Liver (tissue), 9 donors: Measurements from ENCODE around the gene MAP4K1. TPM values are rescaled to one million over a fixed set of nuclear protein-coding genes. Genes with fewer than 3 reads are reported as not detected.

Experiments used
- DNase-seq: peaks from one replicate; pipeline ENCODE4 v3.0.0-alpha.2; 2017; ENCODE audit warnings: low spot score
- H3K27ac ChIP-seq, 2 donors: one replicate each; pipeline ENCODE4 v1.7.0; 2013; ENCODE audit warnings: inconsistent platforms in 2 of 2, low read length in 2 of 2, control low read depth in 1 of 2, low read depth in 1 of 2, mild to moderate bottlenecking in 1 of 2
- H3K27me3 ChIP-seq, 4 donors: one replicate each; pipeline versions ENCODE4 v1.6.1 to v1.7.0; 2013; ENCODE audit warnings: low read length in 3 of 4, inconsistent platforms in 1 of 4, mild to moderate bottlenecking in 1 of 4, moderate library complexity in 1 of 4; ENCODE audit not compliant: control insufficient read depth in 4 of 4, insufficient read depth in 4 of 4
- H3K36me3 ChIP-seq, 4 donors: one replicate each; pipeline versions ENCODE4 v1.6.1 to v1.7.0; 2013; ENCODE audit warnings: low read length in 3 of 4, mild to moderate bottlenecking in 3 of 4, low read depth in 1 of 4, moderate library complexity in 1 of 4; ENCODE audit not compliant: control insufficient read depth in 4 of 4, insufficient read depth in 3 of 4
- H3K4me1 ChIP-seq, 4 donors: one replicate each; pipeline versions ENCODE4 v1.6.1 to v1.7.0; 2013; ENCODE audit warnings: low read length in 3 of 4, mild to moderate bottlenecking in 3 of 4, moderate library complexity in 1 of 4; ENCODE audit not compliant: control insufficient read depth in 4 of 4, insufficient read depth in 4 of 4
- H3K4me3 ChIP-seq, 3 donors: one replicate each; pipeline versions ENCODE4 v1.6.1 to v1.7.0; 2013; ENCODE audit warnings: low read length in 3 of 3, control low read depth in 1 of 3, low read depth in 1 of 3, mild to moderate bottlenecking in 1 of 3
- H3K9ac ChIP-seq, 2 donors: one replicate each; pipeline ENCODE4 v1.7.0; 2013; ENCODE audit warnings: low read length in 2 of 2, mild to moderate bottlenecking in 2 of 2, moderate library complexity in 2 of 2, control low read depth in 1 of 2, low read depth in 1 of 2
- H3K9me3 ChIP-seq, 4 donors: one replicate each; pipeline versions ENCODE4 v1.6.1 to v1.7.0; 2013; ENCODE audit warnings: low read length in 3 of 4; ENCODE audit not compliant: control insufficient read depth in 4 of 4
- ATF3 ChIP-seq: IDR thresholded peaks from 2 replicates; pipeline ENCODE4 v1.6.1; 2016; ENCODE audit warnings: antibody characterized with exemption
- FOXA2 ChIP-seq: IDR thresholded peaks from 2 replicates; pipeline ENCODE4 v1.6.1; 2016; ENCODE audit warnings: antibody characterized with exemption
- GABPA ChIP-seq, 2 donors: IDR thresholded peaks in 1 of 2; conservative IDR thresholded peaks in 1 of 2; 2 replicates each; pipeline ENCODE4 v1.6.1; 2016; ENCODE audit warnings: antibody characterized with exemption in 2 of 2, mild to moderate bottlenecking in 1 of 2, moderate library complexity in 1 of 2
- HNF4A ChIP-seq, 2 donors: conservative IDR thresholded peaks; 2 replicates each; pipeline ENCODE4 v1.6.1; 2016; ENCODE audit warnings: antibody characterized with exemption in 2 of 2, mild to moderate bottlenecking in 2 of 2
- JUND ChIP-seq, 2 donors: IDR thresholded peaks; 2 replicates each; pipeline ENCODE4 v1.6.1; 2016; ENCODE audit warnings: antibody characterized with exemption in 2 of 2
- NR2F2 ChIP-seq: IDR thresholded peaks from 2 replicates; pipeline ENCODE4 v1.6.1; 2016; ENCODE audit warnings: antibody characterized with exemption
- RAD21 ChIP-seq, 2 donors: IDR thresholded peaks; 2 replicates each; pipeline ENCODE4 v1.6.1; 2016; ENCODE audit warnings: antibody characterized with exemption in 2 of 2, mild to moderate bottlenecking in 2 of 2
- REST ChIP-seq: IDR thresholded peaks from 2 replicates; pipeline ENCODE4 v1.6.1; 2016; ENCODE audit warnings: antibody characterized with exemption, mild to moderate bottlenecking
- RXRA ChIP-seq, 2 donors: IDR thresholded peaks; 2 replicates each; pipeline ENCODE4 v1.6.1; 2017 to 2018; ENCODE audit warnings: antibody characterized with exemption in 2 of 2, mild to moderate bottlenecking in 1 of 2
- SP1 ChIP-seq: IDR thresholded peaks from 2 replicates; pipeline ENCODE4 v1.6.1; 2018; ENCODE audit warnings: antibody characterized with exemption, mild to moderate bottlenecking
- TAF1 ChIP-seq: conservative IDR thresholded peaks from 2 replicates; pipeline ENCODE4 v1.6.1; 2016; ENCODE audit warnings: antibody characterized with exemption, mild to moderate bottlenecking
- YY1 ChIP-seq: IDR thresholded peaks from 2 replicates; pipeline ENCODE4 v1.6.1; 2016; ENCODE audit warnings: antibody characterized with exemption, mild to moderate bottlenecking
- ZBTB33 ChIP-seq: IDR thresholded peaks from 2 replicates; pipeline ENCODE4 v1.6.1; 2016; ENCODE audit warnings: antibody characterized with exemption
- WGBS: extraction: QIAGEN DNeasy Blood & Tissue Kit; methylation state at CpG from one replicate; pipeline ENCODE4 v1.1.7; 2013; 5-methylcytosine and 5-hydroxymethylcytosine counted together
- polyA plus RNA-seq, 2 donors: library from polyadenylated mRNA; stranded (reverse) in 1 of 2; unstranded in 1 of 2; fragments of 200-250 nt in 1 of 2; fragments of >200 nt in 1 of 2; fragmentation: Nextera tagmentation in 1 of 2; extraction: Ambion mirVana in 1 of 2; gene quantifications; one replicate each; pipeline versions ENCODE4 v1.2.1 to v1.2.3, GENCODE V29; 2013 to 2015
- total RNA-seq, 2 donors: library from RNA; depleted of rRNA; stranded (reverse); fragments of >200 nt; gene quantifications; one replicate each; pipeline ENCODE4 v1.2.3, GENCODE V29; 2014
- donor health status: healthy.
- donor health status: healthy.
- donor health status: healthy.
- donor health status: healthy.
- donor health status: healthy.

Gene MAP4K1
- total and polyA plus RNA-seq, 4 donors = 0.89 to 3.1 (median 1.9) TPM

- no peak for TF ChIP-seq REST
Measured at GRCh38 chr19:38557205-38557799, 60.5 kb downstream of the MAP4K1 start (continued).

- WGBS = 67% methylated on average over 7 of the region's 7 CpGs
- Histone ChIP-seq H3K4me3 (no peak overlapping the region), H3K9ac (no peak overlapping the region), H3K27ac (no peak overlapping the region), H3K4me1 (no peaks in the 10 kb centered on the region), H3K36me3 (no peaks in the 10 kb centered on the region), H3K9me3 (no peaks in the 10 kb centered on the region), H3K27me3 (no peaks in the 10 kb centered on the region)
- TF ChIP-seq REST (no peak), ATF3 (no peak), TAF1 (no peak), GABPA (IDR thresholded peaks at IDR 0.05 in 1 of 2, conservative IDR thresholded peaks at IDR 0.05 in 1 of 2) (no peak), SP1 (no peak), HNF4A (conservative IDR thresholded peaks at IDR 0.05) (no peak), RXRA (IDR thresholded peaks at IDR 0.05) (no peak), YY1 (no peak), RAD21 (IDR thresholded peaks at IDR 0.05) (no peak), ZBTB33 (no peak), NR2F2 (no peak), JUND (IDR thresholded peaks at IDR 0.05) (no peak), FOXA2 (no peak)
- DNase-seq = no peak
Measured at GRCh38 chr19:38556521-38557174, 61.1 kb downstream of the MAP4K1 start.
